Activated T-helper 1 cell treated with Interleukin-2 at 50 U/mL for 16 hours (primary cell): ENCODE data around the gene PDILT.

Experiments
- DNase-seq: peaks from one replicate; pipeline ENCODE4 v3.0.0-alpha.2; 2020; ENCODE audit warnings: low read depth

The PDILT gene

GRCh38 chr16:20402651-20403050, 1.9 kb downstream of the PDILT start:
- no peak for DNase-seq

DNA sequence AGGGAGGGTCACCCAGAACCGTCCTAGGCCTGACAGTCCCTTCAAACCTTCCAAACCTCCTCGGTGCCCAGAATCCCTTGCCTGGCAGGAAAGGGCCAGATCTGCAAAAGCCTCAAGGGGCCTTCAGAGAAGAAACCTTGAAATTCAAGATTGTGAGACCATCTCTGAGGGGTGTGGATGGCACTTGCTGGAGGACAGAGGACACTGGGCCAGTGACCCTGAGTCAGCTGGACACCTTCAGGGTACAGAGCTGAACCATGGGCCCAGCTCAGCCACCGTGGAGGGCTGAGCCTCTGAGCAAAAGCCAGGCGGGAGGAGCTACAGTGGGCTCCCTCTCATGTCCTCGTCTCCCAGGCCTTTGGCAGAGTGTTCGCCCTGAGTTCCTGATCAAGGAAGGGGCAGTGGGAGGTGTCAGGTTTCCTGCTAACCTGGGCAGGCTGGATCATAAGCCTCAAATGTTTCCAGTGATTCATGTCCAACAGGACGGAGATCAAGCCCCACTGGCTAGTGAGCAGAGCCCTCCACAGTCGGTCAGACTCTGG, 3.0 kb downstream of the PDILT start:
- no peak for DNase-seq

- no peak for DNase-seq
Measured at GRCh38 chr16:20401066-20401465, 3.5 kb downstream of the PDILT start.

DNA sequence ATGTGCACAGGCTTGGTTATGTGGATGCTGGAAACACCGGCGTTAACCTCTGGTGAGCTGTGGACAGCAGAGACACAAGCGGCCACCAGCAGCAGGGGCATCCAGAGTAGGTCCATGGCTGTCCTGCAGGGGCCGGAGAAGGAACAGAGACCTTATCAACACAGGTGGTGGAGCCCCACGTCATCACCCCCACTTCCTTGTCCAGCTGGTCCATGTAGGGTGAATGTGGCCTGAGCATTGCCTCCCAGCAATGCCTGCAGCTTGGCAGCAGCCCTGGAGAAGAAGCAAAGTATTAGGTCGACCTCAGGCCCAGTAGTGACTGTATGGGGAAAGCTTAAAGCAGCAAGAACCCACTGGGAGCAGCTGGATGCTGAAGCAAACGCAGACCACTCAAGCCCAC, 5.4 kb downstream of the PDILT start:
- DNase-seq, result no peak

- DNase-seq, result no peak
Measured at GRCh38 chr16:20398603-20399002, 5.9 kb downstream of the PDILT start.

DNA sequence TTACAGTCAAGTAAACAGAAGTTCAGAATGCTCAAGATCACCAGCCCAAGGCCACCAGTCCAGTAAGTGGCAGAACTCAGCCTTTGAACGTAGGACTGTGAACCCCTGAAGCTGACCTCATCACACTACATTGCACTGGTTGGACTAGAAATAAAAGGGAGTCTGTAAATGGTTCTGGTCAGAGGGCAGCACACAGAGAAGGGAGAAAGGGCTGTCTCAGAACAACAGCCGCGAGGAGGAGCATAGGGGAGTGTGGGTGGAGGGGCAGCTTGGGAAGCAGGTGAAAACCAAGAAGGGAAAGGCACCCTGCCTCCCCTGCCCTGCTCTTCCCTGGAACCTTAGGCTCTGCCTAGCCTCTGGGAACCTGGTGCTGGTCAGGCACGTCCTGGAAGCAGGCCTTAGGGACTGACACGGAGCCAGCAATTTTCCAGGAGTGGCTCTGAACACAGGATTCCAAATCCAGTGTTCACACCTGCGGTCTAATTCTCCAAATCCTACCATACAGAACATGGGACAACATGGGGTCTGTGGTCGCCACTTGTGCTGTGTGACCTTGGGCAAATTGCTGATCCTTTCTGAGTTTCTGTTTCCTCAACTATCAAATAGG, 7.0 kb downstream of the PDILT start:
- DNase-seq, result no peak

GRCh38 chr16:20396846-20397467, 7.6 kb downstream of the PDILT start:
- DNase-seq, result no peak

- no peak for DNase-seq
Measured at GRCh38 chr16:20395946-20396345, 8.6 kb downstream of the PDILT start.

DNA sequence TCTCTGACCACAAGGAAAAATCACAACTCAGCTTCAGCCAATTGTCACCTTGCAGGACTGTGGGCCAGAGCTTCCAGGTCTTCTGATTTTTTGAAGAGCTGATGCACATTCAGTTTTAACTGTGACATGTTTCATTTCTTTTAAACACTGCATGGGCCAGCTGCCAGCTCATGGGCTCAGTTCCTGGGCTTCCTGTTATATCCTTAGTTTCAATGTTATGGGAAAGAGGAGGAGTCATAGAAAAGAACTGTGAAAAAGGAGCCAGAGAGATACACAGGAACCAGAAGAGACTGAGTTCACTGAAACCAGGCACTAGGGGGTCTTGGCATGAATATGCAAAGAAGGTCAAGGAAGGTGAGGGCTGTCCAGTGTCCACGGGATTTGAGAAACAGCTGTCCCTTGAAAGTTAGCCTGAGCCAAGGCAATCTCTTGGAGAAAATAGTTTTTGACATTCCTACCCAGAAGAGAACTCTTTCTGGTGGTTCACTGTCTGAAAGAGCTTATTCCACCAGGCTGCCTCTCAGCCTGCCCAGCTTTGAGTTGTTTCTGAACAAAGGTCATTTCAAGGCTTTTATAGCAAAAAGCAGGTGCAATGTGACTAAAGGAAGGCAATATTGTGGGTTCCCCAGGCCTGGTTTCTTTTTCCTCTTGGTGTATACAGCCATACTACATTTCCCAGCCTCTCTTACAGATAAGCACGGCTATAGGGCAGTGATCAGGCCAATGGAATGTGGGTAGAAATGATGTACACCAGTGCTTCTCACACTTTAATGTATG, 10.5 kb downstream of the PDILT start:
- DNase-seq, result no peak

GRCh38 chr16:20391045-20391444, 13.5 kb downstream of the PDILT start:
- DNase-seq, result no peak

DNA sequence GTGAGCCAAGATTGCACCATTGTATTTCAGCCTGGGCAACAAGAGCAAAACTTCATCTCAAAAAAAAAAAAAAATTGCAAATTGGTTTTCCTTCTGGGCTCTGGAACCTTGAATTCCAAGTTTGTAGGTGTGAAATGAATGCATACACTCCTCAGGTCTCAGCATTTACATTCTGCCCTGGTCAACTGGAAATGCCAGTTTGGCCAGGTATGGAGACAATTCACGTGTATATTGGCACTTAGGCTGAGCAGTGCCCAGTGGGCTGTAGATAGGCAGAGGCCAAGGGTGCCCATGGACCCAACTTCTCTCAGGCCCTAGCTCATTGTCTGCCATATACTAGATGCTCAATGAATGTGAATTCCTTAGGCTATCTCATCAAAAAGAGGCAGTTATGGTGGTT, 15.7 kb downstream of the PDILT start:
- no peak for DNase-seq

- no peak for DNase-seq
Measured at GRCh38 chr16:20387978-20388377, 16.6 kb downstream of the PDILT start.

DNA sequence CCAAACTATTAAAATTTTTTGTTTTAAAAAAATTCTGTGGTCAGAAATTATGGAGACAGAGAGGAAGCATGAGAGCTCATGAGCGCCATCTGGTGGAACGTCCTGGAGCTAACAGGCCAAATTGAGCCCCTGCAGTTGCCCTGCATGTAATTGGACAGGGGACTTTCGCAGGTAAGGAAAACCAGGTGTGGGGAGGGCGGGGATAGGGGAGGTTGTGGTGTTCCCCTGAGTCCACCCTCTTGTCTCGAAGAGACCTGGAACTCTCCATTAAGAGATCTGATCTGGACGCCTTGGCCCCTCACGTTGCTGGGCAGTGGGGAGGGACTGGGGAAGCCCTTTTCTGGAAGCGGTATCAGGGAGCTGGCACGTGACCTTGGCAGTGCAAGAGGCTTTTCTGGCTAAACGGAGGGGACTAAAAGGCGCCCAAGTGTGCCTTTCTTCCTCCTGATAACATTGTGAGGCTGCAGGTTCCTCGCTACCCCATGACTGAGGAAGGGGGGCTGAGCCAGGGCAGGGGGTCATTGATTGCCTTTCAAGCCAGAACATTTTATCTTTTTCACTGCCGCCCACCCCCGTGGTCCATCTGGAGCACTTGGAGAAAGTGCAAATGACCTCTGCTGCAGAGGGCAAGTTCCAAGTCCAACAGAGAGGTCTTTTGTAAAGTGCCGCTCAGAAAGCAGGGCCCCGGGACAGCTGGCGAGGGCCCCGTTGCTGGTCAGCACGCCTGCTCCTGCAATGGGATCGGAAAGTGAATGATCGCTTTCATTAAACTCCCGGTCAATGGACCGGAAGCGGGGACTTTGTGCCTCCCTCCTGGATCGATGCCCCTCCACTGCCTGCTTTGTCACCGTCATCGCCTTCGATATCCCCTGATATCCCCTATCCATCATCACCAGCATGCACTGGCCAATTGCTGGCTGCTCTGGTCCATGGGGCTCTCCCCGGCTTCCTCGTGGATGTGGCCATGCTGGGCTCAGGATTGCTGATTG, 18.4 kb downstream of the PDILT start:
- peak; percentile 3 for DNase-seq

DNA sequence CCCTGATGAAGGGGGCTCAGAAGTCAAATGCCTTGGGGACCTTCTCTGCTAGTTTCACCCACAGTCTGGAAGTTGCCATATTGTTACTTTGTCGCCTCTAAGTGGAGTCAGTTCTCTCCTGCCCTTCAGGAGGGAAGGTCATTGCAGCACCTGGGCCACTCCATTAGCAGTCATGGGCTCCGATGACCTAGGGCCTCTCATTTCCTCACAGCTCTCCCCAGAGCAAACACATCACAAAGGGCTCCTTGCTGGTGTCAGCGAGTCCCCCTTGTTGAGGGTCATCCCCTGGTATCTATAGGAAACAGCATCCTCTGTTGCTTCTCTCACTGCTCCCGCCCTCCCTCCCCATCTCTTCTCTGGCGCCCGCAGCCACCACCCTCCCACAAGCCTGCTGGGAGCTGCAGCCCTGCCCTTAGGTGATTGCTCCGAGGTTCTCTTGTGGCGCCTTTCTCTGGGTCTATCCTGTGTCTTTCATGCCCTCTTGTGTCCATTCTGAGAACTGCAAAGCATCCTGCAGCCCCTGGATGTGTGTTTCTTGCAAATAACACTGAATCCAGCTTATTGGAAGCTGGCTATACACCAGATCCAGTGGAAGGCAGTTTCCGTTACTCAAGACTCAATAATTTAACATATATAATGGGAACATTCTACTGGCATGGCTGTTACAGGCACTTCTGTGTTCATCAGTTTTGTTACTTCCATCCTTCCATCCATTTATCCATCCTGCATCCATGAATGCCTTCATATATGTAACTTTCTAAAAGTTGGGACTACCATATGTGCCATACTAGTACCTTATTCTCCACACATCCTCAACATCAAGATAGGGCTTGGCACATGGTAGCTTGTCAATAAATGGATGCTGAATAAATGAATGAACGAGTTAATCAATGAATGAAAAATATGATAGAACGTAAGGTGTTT, 21.2 kb downstream of the PDILT start:
- no peak for DNase-seq

- DNase-seq, result no peak
Measured at GRCh38 chr16:20382202-20382948, 22.2 kb downstream of the PDILT start.

- no peak for DNase-seq
Measured at GRCh38 chr16:20380782-20381181, 23.8 kb downstream of the PDILT start.

DNA sequence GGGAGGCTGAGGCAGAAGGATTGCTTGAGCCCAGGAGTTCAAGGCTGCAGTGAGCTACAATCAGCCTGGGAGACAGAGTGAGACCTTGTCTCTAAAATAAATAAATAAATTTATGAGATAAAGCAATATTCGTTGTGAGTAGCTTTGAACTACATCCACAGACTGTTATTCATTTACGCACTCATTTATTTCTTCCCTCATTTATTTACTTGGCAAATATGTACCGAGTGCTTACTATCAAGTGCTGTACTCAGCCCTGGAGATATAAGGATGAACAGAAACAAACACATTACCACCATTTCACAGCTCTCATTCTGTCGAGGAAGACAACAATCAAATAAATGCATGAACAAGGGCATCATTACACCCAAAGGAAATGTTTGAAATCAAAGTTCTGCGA, 27.4 kb downstream of the PDILT start:
- no peak for DNase-seq

- DNase-seq, result no peak
Measured at GRCh38 chr16:20372701-20373100, 31.8 kb downstream of the PDILT start.

GRCh38 chr16:20369452-20370054, 35.0 kb downstream of the PDILT start:
- DNase-seq, result no peak

GRCh38 chr16:20364051-20364450, 40.5 kb downstream of the PDILT start:
- no peak for DNase-seq
